Right lobe of liver (tissue), 4 donors: ENCODE data around the gene SNCAIP.

Experiments used
- POLR2A ChIP-seq: fragments of 450-650 bp; IDR thresholded peaks from one replicate; pipeline ENCODE4 v1.6.1; 2017; ENCODE audit warnings: antibody characterized with exemption, mild to moderate bottlenecking
- TF ChIP-seq, protein P1 (sequence below), 4 donors: fragments of 200-600 bp in 3 of 4; fragments of 450-650 bp in 1 of 4; IDR thresholded peaks; one replicate each; pipeline versions ENCODE4 v1.5.1 to v1.8.0; 2016 to 2022; ENCODE audit warnings: antibody characterized with exemption in 4 of 4, mild to moderate bottlenecking in 2 of 4
- donor health status: DM: no; HTN: no; CAD: no.
- donor health status: DM: no; HTN: no; CAD: no.
- donor health status: DM: no; HTN: yes; CAD: no.

DNA sequence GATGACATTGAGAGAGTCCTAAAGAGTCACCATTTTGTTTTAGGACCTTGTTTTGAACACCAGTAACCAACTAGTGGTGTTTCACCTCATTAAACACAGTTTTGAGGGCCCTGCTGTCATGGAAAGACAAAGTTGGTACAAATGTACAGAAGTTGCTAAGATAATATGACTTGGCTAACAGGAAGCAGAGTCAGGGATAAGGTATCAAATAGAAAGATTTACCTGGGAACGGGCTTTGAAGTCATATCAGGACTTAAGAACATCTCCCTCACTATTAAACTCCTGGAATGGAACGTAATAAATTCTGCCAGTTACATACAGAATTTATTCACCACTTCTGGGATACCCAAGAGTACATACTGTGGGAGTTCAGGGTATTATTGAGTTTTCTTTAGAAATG is 115.6 kb downstream of the SNCAIP start:
- no peak for TF ChIP-seq POLR2A
- TF ChIP-seq, protein P1, sequence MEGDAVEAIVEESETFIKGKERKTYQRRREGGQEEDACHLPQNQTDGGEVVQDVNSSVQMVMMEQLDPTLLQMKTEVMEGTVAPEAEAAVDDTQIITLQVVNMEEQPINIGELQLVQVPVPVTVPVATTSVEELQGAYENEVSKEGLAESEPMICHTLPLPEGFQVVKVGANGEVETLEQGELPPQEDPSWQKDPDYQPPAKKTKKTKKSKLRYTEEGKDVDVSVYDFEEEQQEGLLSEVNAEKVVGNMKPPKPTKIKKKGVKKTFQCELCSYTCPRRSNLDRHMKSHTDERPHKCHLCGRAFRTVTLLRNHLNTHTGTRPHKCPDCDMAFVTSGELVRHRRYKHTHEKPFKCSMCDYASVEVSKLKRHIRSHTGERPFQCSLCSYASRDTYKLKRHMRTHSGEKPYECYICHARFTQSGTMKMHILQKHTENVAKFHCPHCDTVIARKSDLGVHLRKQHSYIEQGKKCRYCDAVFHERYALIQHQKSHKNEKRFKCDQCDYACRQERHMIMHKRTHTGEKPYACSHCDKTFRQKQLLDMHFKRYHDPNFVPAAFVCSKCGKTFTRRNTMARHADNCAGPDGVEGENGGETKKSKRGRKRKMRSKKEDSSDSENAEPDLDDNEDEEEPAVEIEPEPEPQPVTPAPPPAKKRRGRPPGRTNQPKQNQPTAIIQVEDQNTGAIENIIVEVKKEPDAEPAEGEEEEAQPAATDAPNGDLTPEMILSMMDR (IDR thresholded peaks at IDR 0.05) = no peak
